Stimulated activated CD4-positive, alpha-beta T cell treated with anti-CD3 and anti-CD28 coated beads, TNF-alpha, amount 100 ng/mL, for 24 hours (primary cell): ENCODE results near the gene ANKRD11.
"Not testable (repeated sequence)": the region's sequence is repeated elsewhere in the genome, so short reads cannot be mapped to it uniquely, and the experiment has no call there.

Experiments used
- DNase-seq, 3 experiments: peaks; one replicate each; pipeline ENCODE4 v3.0.0-alpha.2; 2020; ENCODE audit warnings: low read depth in 3 of 3

ANKRD11 gene

GRCh38 chr16:89268585-89268984 lies 221.8 kb downstream of the ANKRD11 start:
- no peak for DNase-seq

- DNase-seq = not testable (repeated sequence)
These were observed 222.6 kb downstream of the ANKRD11 start for GRCh38 chr16:89267746-89268145.

GRCh38 chr16:89266521-89267134 lies 223.7 kb downstream of the ANKRD11 start:
- no peak for DNase-seq

GRCh38 chr16:89265647-89266046 lies 224.7 kb downstream of the ANKRD11 start:
- no peak for DNase-seq

GRCh38 chr16:89264800-89265550 lies 225.4 kb downstream of the ANKRD11 start:
- DNase-seq = no peak

GRCh38 chr16:89261691-89262563 lies 228.4 kb downstream of the ANKRD11 start:
- DNase-seq = no peak

- not testable (repeated sequence) for DNase-seq
These were observed 230.5 kb downstream of the ANKRD11 start for GRCh38 chr16:89259901-89260300.

GRCh38 chr16:89257757-89258465 lies 232.4 kb downstream of the ANKRD11 start:
- no peak for DNase-seq

GRCh38 chr16:89257281-89257731 lies 233.1 kb downstream of the ANKRD11 start:
- DNase-seq = no peak

- DNase-seq = peak; percentile 64 to 82 (median 66)
These were observed 233.6 kb downstream of the ANKRD11 start for GRCh38 chr16:89256651-89257254.

GRCh38 chr16:89253548-89254287 lies 236.6 kb downstream of the ANKRD11 start:
- no peak for DNase-seq

- no peak for DNase-seq
These were observed 242.0 kb downstream of the ANKRD11 start for GRCh38 chr16:89248196-89248982.

GRCh38 chr16:89247734-89248075 lies 242.7 kb downstream of the ANKRD11 start:
- not testable (repeated sequence) for DNase-seq

- DNase-seq = peak; percentile 91 to 97 (median 94)
These were observed 243.2 kb downstream of the ANKRD11 start for GRCh38 chr16:89246903-89247733.

GRCh38 chr16:89246383-89246902 lies 243.9 kb downstream of the ANKRD11 start:
- no peak for DNase-seq

- no peak for DNase-seq
These were observed 245.6 kb downstream of the ANKRD11 start for GRCh38 chr16:89244754-89245153.

GRCh38 chr16:89244264-89244663 lies 246.1 kb downstream of the ANKRD11 start:
- DNase-seq = not testable (repeated sequence)

GRCh38 chr16:89243664-89244063 lies 246.7 kb downstream of the ANKRD11 start:
- no peak for DNase-seq

- DNase-seq = no peak
These were observed 247.6 kb downstream of the ANKRD11 start for GRCh38 chr16:89242795-89243200.
